ENCODE results near the gene TTLL7.
A peak's percentile ranks its signal among the peaks of the same experiment; 100 is the strongest.

Gene TTLL7

DNA sequence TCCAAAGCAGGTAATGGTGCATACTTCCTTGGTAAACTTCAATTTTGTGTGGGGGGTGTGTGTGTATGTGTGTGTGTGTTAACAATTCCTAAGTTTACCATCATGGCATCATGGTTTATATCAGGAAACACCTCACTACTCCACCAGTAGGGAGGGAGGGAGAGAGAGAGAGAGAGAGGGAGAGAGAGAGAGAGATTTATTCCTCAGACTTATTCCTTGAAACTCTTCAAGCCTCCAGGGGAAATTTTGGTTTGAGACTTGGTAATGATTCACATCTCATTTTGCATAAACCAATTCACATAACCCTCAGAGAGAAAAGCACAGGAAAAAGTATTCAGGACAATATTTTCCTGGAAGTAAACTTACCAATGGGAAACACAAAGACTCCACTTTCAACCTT lies 115.0 kb downstream of the TTLL7 start:
- H3K27ac ChIP-seq (ENCODE audit: low read depth, low read length) = no peak overlapping the region
- no peaks in the 10 kb centered on the region for H3K36me3 ChIP-seq (ENCODE audit: control insufficient read depth, insufficient read depth, low read length)
- no peaks in the 10 kb centered on the region; the same call in 1 of the 2 replicates for H3K4me1 ChIP-seq (ENCODE audit: control insufficient read depth, insufficient read depth, low read length)
- H3K9ac ChIP-seq (ENCODE audit: low read depth, low read length) = no peak overlapping the region
- H3K9me3 ChIP-seq (ENCODE audit: control insufficient read depth, insufficient read depth, low read length) = no peaks in the 10 kb centered on the region
- H3K27me3 ChIP-seq (ENCODE audit: control insufficient read depth, insufficient read depth, low read length) = no peaks in the 10 kb centered on the region
- H3K4me3 ChIP-seq (ENCODE audit: low read depth, low read length) = no peak overlapping the region

DNA sequence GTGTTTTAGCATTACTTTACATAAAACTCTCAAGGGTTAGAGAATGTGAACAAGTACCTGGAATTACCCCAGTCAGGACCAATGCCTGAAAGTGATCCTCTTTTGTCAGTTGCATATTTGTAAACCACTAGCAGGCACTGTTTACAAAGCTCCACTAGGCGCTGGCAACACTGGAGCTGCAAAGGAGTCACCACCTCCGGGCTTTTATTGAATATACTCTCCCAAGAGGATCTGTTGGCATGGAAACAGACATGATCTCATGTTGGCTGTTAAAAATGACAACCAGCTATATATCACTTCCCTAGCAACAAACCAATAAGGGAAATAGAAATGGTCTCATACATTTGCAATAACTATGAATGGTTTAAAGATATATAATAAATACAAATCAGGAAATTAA lies 116.0 kb downstream of the TTLL7 start:
- Histone ChIP-seq H3K27ac (ENCODE audit: low read depth, low read length) (no peak overlapping the region), H3K9ac (ENCODE audit: low read depth, low read length) (no peak overlapping the region), H3K9me3 (ENCODE audit: control insufficient read depth, insufficient read depth, low read length) (no peaks in the 10 kb centered on the region), H3K36me3 (ENCODE audit: control insufficient read depth, insufficient read depth, low read length) (no peaks in the 10 kb centered on the region), H3K27me3 (ENCODE audit: control insufficient read depth, insufficient read depth, low read length) (no peaks in the 10 kb centered on the region), H3K4me1 (ENCODE audit: control insufficient read depth, insufficient read depth, low read length) (no peaks in the 10 kb centered on the region; the same call in 1 of the 2 replicates), H3K4me3 (ENCODE audit: low read depth, low read length) (no peak overlapping the region)

GRCh38 chr1:83872515-83872914 lies 126.4 kb downstream of the TTLL7 start:
- Histone ChIP-seq H3K4me1 (ENCODE audit: control insufficient read depth, insufficient read depth, low read length) (no peaks in the 10 kb centered on the region), H3K27ac (ENCODE audit: low read depth, low read length) (no peak overlapping the region), H3K9me3 (ENCODE audit: control insufficient read depth, insufficient read depth, low read length) (no peaks in the 10 kb centered on the region)

GRCh38 chr1:83864991-83865390 lies 133.9 kb downstream of the TTLL7 start:
- Histone ChIP-seq H3K4me3 (ENCODE audit: low read depth, low read length) (no peak overlapping the region), H3K9me3 (ENCODE audit: control insufficient read depth, insufficient read depth, low read length) (no peaks in the 10 kb centered on the region), H3K9ac (ENCODE audit: low read depth, low read length) (no peak overlapping the region), H3K27me3 (ENCODE audit: control insufficient read depth, insufficient read depth, low read length) (peaks cover 12% of the 10 kb centered on the region), H3K4me1 (ENCODE audit: control insufficient read depth, insufficient read depth, low read length) (no peaks in the 10 kb centered on the region), H3K36me3 (ENCODE audit: control insufficient read depth, insufficient read depth, low read length) (no peaks in the 10 kb centered on the region), H3K27ac (ENCODE audit: low read depth, low read length) (no peak overlapping the region)

More at GRCh38 chr1:83872515-83872914, 126.4 kb downstream of the TTLL7 start:
- H3K36me3 ChIP-seq (ENCODE audit: control insufficient read depth, insufficient read depth, low read length) = no peaks in the 10 kb centered on the region
- no peak overlapping the region for H3K4me3 ChIP-seq (ENCODE audit: low read depth, low read length)
- H3K27me3 ChIP-seq (ENCODE audit: control insufficient read depth, insufficient read depth, low read length) = no peaks in the 10 kb centered on the region
- no peak overlapping the region for H3K9ac ChIP-seq (ENCODE audit: low read depth, low read length)

DNA sequence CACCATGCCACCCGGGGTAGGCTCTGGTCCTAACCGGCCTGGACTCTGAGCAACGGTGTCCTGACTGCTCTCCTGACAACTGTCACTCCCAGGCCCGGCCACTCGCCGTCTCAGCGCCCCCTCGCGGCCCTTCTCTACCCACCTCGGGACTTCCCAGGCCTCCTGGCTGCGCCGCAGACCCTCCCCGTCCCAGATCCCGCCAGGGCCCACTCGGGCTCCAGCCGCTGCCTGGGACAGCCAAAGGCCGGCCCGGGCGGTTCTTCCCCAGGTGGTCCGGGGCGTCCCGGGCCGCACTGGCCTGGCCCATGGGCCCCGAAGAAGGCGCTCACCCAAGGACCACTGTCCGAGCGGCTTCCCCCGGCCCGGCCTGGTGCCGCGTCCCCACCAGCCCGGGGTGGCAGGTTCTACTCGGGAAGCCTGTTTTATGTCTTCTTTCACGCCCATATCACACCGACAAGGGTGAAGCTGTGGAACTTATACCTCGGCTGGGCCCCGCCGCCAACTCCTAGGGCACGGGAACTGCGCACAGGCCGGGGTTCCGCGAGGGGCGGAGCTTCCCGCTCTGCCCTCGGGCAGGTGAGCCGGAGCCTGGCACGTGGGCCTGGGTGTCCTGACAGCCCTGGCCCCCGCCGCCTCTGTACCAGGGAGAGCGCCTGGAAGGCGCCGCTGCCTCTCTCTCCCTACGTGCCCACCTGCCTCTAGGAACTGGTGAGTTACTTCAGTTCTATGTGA lies 138.3 kb downstream of the TTLL7 start:
- Histone ChIP-seq H3K36me3 (ENCODE audit: control insufficient read depth, insufficient read depth, low read length) (no peaks in the 10 kb centered on the region), H3K4me1 (ENCODE audit: control insufficient read depth, insufficient read depth, low read length) (peaks cover 3% of the 10 kb centered on the region; the same call in 1 of the 2 replicates), H3K4me3 (ENCODE audit: low read depth, low read length) (peak overlapping the region; percentile 67), H3K9me3 (ENCODE audit: control insufficient read depth, insufficient read depth, low read length) (no peaks in the 10 kb centered on the region), H3K27me3 (ENCODE audit: control insufficient read depth, insufficient read depth, low read length) (peaks cover 12% of the 10 kb centered on the region), H3K9ac (ENCODE audit: low read depth, low read length) (no peak overlapping the region), H3K27ac (ENCODE audit: low read depth, low read length) (no peak overlapping the region)

DNA sequence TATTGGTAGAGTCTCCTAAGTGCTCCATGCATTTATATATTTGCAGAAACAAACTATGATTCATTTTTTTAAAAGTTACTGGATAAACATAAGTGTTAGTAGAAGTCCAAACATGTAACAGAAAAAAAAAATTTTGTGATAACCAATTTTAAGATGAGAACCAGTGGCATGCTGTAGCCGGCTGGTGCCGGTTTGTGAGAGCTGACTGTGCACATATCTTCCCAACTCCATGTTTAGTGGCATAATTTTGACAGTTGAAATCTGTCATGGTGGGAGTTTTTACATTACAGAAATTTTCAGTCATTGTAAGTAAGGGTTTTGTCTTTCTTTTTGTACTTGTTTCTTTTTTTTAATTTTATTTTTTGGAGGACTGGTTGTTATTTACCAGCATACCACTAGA lies 141.2 kb downstream of the TTLL7 start:
- Histone ChIP-seq H3K4me3 (ENCODE audit: low read depth, low read length) (no peak overlapping the region), H3K27ac (ENCODE audit: low read depth, low read length) (no peak overlapping the region), H3K36me3 (ENCODE audit: control insufficient read depth, insufficient read depth, low read length) (no peaks in the 10 kb centered on the region), H3K4me1 (ENCODE audit: control insufficient read depth, insufficient read depth, low read length) (peaks cover 3% of the 10 kb centered on the region; the same call in 1 of the 2 replicates), H3K27me3 (ENCODE audit: control insufficient read depth, insufficient read depth, low read length) (peaks cover 12% of the 10 kb centered on the region), H3K9ac (ENCODE audit: low read depth, low read length) (no peak overlapping the region), H3K9me3 (ENCODE audit: control insufficient read depth, insufficient read depth, low read length) (no peaks in the 10 kb centered on the region)

DNA sequence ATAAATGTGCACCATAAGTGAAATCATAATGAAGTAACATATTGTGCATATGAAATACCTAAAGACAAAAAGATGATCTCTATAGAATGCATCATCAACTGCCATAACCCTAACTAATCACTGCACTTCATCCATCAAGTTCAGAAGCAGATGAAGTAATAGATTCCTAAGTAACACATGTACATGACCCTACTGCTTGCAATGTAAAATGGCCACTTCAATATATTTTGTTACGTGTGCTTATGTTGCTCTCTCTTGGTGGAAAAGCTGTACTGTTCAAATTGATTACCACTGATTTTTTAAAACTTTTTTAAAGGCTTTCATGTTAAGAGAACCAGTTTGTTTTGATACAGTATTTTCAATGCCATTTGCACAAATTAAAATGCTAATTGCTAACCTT lies 141.8 kb downstream of the TTLL7 start:
- no peak overlapping the region for H3K4me3 ChIP-seq (ENCODE audit: low read depth, low read length)

DNA sequence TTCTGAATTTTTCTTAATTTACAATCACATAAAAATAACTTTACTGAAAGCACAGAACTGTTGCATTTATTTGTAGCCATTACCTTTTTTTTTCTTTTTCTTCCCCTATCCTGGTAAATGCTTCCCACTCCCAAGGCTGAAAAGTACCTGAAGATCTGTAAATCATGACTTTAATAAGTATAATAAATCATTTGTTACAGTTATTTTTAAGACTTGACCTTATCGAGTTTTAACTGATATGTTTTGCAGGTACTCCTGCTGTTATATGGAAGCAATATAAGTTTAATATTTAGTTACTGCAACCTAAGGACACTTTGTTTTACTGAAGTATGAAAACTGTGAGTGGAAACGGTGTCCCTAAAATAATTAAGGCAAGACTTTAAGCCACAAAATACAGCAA lies 142.6 kb downstream of the TTLL7 start:
- no peak overlapping the region for H3K27ac ChIP-seq (ENCODE audit: low read depth, low read length)
- H3K27me3 ChIP-seq (ENCODE audit: control insufficient read depth, insufficient read depth, low read length) = peaks cover 9% of the 10 kb centered on the region
- H3K36me3 ChIP-seq (ENCODE audit: control insufficient read depth, insufficient read depth, low read length) = no peaks in the 10 kb centered on the region

More for the DNA sequence above, 141.8 kb downstream of the TTLL7 start:
- H3K27me3 ChIP-seq (ENCODE audit: control insufficient read depth, insufficient read depth, low read length) = peaks cover 12% of the 10 kb centered on the region
- H3K36me3 ChIP-seq (ENCODE audit: control insufficient read depth, insufficient read depth, low read length) = no peaks in the 10 kb centered on the region
- H3K4me1 ChIP-seq (ENCODE audit: control insufficient read depth, insufficient read depth, low read length) = peaks cover 3% of the 10 kb centered on the region; the same call in 1 of the 2 replicates
- no peak overlapping the region for H3K9ac ChIP-seq (ENCODE audit: low read depth, low read length)
- no peak overlapping the region for H3K27ac ChIP-seq (ENCODE audit: low read depth, low read length)
- no peaks in the 10 kb centered on the region for H3K9me3 ChIP-seq (ENCODE audit: control insufficient read depth, insufficient read depth, low read length)

GRCh38 chr1:83854456-83854855 lies 144.5 kb downstream of the TTLL7 start:
- H3K27ac ChIP-seq (ENCODE audit: low read depth, low read length) = no peak overlapping the region
- H3K27me3 ChIP-seq (ENCODE audit: control insufficient read depth, insufficient read depth, low read length) = no peaks in the 10 kb centered on the region

More for the DNA sequence above, 142.6 kb downstream of the TTLL7 start:
- peaks cover 3% of the 10 kb centered on the region; the same call in 1 of the 2 replicates for H3K4me1 ChIP-seq (ENCODE audit: control insufficient read depth, insufficient read depth, low read length)
- no peaks in the 10 kb centered on the region for H3K9me3 ChIP-seq (ENCODE audit: control insufficient read depth, insufficient read depth, low read length)
- H3K9ac ChIP-seq (ENCODE audit: low read depth, low read length) = no peak overlapping the region
- H3K4me3 ChIP-seq (ENCODE audit: low read depth, low read length) = no peak overlapping the region

GRCh38 chr1:83850834-83851233 lies 148.1 kb downstream of the TTLL7 start:
- no peak overlapping the region for H3K4me3 ChIP-seq (ENCODE audit: low read depth, low read length)
- H3K27ac ChIP-seq (ENCODE audit: low read depth, low read length) = no peak overlapping the region
- H3K4me1 ChIP-seq (ENCODE audit: control insufficient read depth, insufficient read depth, low read length) = no peaks in the 10 kb centered on the region
- H3K27me3 ChIP-seq (ENCODE audit: control insufficient read depth, insufficient read depth, low read length) = no peaks in the 10 kb centered on the region
- no peaks in the 10 kb centered on the region for H3K9me3 ChIP-seq (ENCODE audit: control insufficient read depth, insufficient read depth, low read length)
- H3K9ac ChIP-seq (ENCODE audit: low read depth, low read length) = no peak overlapping the region
- H3K36me3 ChIP-seq (ENCODE audit: control insufficient read depth, insufficient read depth, low read length) = no peaks in the 10 kb centered on the region

More at GRCh38 chr1:83854456-83854855, 144.5 kb downstream of the TTLL7 start:
- H3K9me3 ChIP-seq (ENCODE audit: control insufficient read depth, insufficient read depth, low read length) = no peaks in the 10 kb centered on the region
- H3K9ac ChIP-seq (ENCODE audit: low read depth, low read length) = no peak overlapping the region
- peaks cover 3% of the 10 kb centered on the region; the same call in 1 of the 2 replicates for H3K4me1 ChIP-seq (ENCODE audit: control insufficient read depth, insufficient read depth, low read length)
- H3K36me3 ChIP-seq (ENCODE audit: control insufficient read depth, insufficient read depth, low read length) = no peaks in the 10 kb centered on the region
- no peak overlapping the region for H3K4me3 ChIP-seq (ENCODE audit: low read depth, low read length)

DNA sequence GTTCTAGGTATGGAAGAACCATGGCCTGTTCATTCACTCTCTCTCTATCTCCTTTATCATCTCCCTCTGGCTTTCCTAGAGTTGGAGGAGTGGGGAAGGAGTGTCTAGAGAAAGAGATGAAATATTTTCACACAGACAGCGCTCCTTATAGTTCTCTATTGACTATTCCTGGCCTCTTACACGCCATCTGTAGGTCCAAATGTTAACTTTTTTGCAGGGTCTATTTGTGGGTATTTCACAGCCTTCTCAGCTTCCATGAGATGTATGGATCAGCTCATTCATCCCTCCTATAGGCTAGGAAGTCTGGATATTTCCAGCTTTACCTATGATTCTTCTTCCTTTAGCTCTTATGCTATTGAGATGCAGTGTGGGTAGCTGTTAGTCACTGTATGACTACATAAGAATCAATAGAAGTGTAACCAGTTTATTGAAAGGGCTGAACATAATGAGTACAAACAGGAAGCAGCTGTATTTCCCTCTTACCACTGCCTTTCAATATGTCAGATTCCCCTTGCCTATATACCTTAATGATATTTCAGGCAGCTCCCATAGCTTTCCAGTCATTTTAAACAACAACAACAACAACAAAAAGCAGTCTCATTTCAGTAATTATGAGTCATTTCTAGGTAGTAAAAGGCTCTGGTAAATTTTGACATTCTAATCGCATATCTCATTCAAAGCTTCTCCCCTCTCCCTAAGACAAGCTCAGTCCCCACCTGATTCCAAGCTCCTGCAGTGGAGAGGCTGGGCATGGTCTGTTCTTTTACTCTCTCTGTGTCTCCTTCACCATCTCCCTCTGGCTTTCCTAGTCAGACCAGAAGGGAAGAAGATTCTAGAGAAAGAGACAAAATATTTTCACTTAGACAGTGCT lies 149.5 kb downstream of the TTLL7 start:
- Histone ChIP-seq H3K27me3 (ENCODE audit: control insufficient read depth, insufficient read depth, low read length) (no peaks in the 10 kb centered on the region), H3K36me3 (ENCODE audit: control insufficient read depth, insufficient read depth, low read length) (no peaks in the 10 kb centered on the region), H3K4me1 (ENCODE audit: control insufficient read depth, insufficient read depth, low read length) (no peaks in the 10 kb centered on the region), H3K9ac (ENCODE audit: low read depth, low read length) (no peak overlapping the region), H3K9me3 (ENCODE audit: control insufficient read depth, insufficient read depth, low read length) (no peaks in the 10 kb centered on the region), H3K4me3 (ENCODE audit: low read depth, low read length) (no peak overlapping the region), H3K27ac (ENCODE audit: low read depth, low read length) (no peak overlapping the region)

Data from HUES48 (cell line).